Keratinocyte (primary cell): ENCODE results near the gene CCDC87. TPM values are rescaled to one million over a fixed set of nuclear protein-coding genes. Genes with fewer than 3 reads are reported as not detected.

Experiments
- DNase-seq: peaks from one replicate; pipeline ENCODE4 v3.0.0-alpha.2; 2011; ENCODE audit warnings: low read depth, missing footprints, low spot score
- FAIRE-seq: peaks from 2 replicates; lab custom pipeline; 2011; peaks lifted over from hg19 to GRCh38; lab: Jason Lieb, UNC
- H2AFZ ChIP-seq: 2 replicates; pipeline ENCODE4 v1.6.0; 2012; ENCODE audit warnings: low read length, control low read depth, inconsistent platforms; ENCODE audit not compliant: control insufficient read depth
- H3K27ac ChIP-seq: 2 replicates; pipeline ENCODE4 v1.5.1; 2011; ENCODE audit warnings: low read length; ENCODE audit not compliant: control insufficient read depth, insufficient read depth
- H3K27me3 ChIP-seq: 3 replicates; pipeline ENCODE4 v1.6.0; 2011; ENCODE audit warnings: low read length; ENCODE audit not compliant: control insufficient read depth, insufficient read depth; ENCODE audit errors: extremely low read depth
- H3K36me3 ChIP-seq, 2 experiments: 2 replicates in 1 of 2; 3 replicates in 1 of 2; pipeline ENCODE4 v1.5.1; 2011; ENCODE audit warnings: low read length in 2 of 2, mild to moderate bottlenecking in 1 of 2; ENCODE audit not compliant: control insufficient read depth in 2 of 2, insufficient read depth in 2 of 2; ENCODE audit errors: extremely low read depth in 1 of 2
- H3K4me1 ChIP-seq: 3 replicates; pipeline ENCODE4 v1.5.1; 2011; ENCODE audit warnings: low read length; ENCODE audit not compliant: control insufficient read depth, insufficient read depth; ENCODE audit errors: extremely low read depth
- H3K4me2 ChIP-seq: 3 replicates; pipeline ENCODE4 v1.6.0; 2011; ENCODE audit warnings: low read depth, low read length; ENCODE audit not compliant: control insufficient read depth, insufficient read depth; ENCODE audit errors: extremely low read depth
- H3K4me3 ChIP-seq, 3 experiments: fragments of 200-600 bp in 1 of 3; sonication (generic) in 1 of 3; 2 replicates in 2 of 3; 3 replicates in 1 of 3; pipeline ENCODE4 v1.5.1; 2011 to 2016; ENCODE audit warnings: low read length in 3 of 3, mild to moderate bottlenecking in 3 of 3, control low read depth in 2 of 3, inconsistent platforms in 1 of 3, low read depth in 1 of 3, mixed read lengths in 1 of 3, mixed run types in 1 of 3, moderate library complexity in 1 of 3; ENCODE audit not compliant: control insufficient read depth in 2 of 3, insufficient read depth in 2 of 3; ENCODE audit errors: extremely low read depth in 1 of 3
- H3K79me2 ChIP-seq: 2 replicates; pipeline ENCODE4 v1.6.0; 2012; ENCODE audit warnings: low read length; ENCODE audit not compliant: control insufficient read depth, insufficient read depth
- H3K9ac ChIP-seq: 3 replicates; pipeline ENCODE4 v1.6.0; 2011; ENCODE audit warnings: low read length; ENCODE audit not compliant: control insufficient read depth, insufficient read depth; ENCODE audit errors: extremely low read depth
- H3K9me1 ChIP-seq: 3 replicates; pipeline ENCODE4 v1.6.0; 2011; ENCODE audit warnings: low read length; ENCODE audit not compliant: control insufficient read depth, insufficient read depth; ENCODE audit errors: extremely low read depth
- H3K9me3 ChIP-seq: 2 replicates; pipeline ENCODE4 v1.5.1; 2012; ENCODE audit warnings: low read depth, low read length; ENCODE audit not compliant: control insufficient read depth
- H4K20me1 ChIP-seq: 3 replicates; pipeline ENCODE4 v1.6.0; 2011; ENCODE audit warnings: low read length; ENCODE audit not compliant: control insufficient read depth, insufficient read depth; ENCODE audit errors: extremely low read depth
- CTCF ChIP-seq, 3 experiments: IDR thresholded peaks in 1 of 3; conservative IDR thresholded peaks in 1 of 3; optimal IDR thresholded peaks in 1 of 3; 2 replicates in 2 of 3; 3 replicates in 1 of 3; pipeline versions ENCODE3 to v1.5.1; 2011; ENCODE audit warnings: low read length in 3 of 3, mild to moderate bottlenecking in 3 of 3, moderate library complexity in 2 of 3, control low read depth in 1 of 3, inconsistent platforms in 1 of 3; ENCODE audit not compliant: insufficient read depth in 2 of 3; ENCODE audit errors: extremely low read depth in 1 of 3
- EZH2 ChIP-seq: IDR thresholded peaks from one replicate; pipeline ENCODE4 v1.6.1; 2012; ENCODE audit warnings: inconsistent platforms, mild to moderate bottlenecking, low read length, moderate library complexity
- dilution Hi-C: fragments of 300-500 bp; cut with MboI; formaldehyde crosslinking; loops from one replicate; pipeline ENCODE4 v1.7.0; 2020; ENCODE audit warnings: low sequenced_read_pairs; ENCODE audit not compliant: extremely low pct_ligation_motif_present
- polyA plus RNA-seq, 5 experiments: library from polyadenylated mRNA; depleted of rRNA in 3 of 5; stranded (reverse) in 3 of 5; stranded (forward) in 1 of 5; unstranded in 1 of 5; fragments of >200 nt; gene quantifications; 1 replicate in 1 of 5; 2 replicates in 3 of 5; 3 replicates in 1 of 5; pipeline versions ENCODE4 v1.2.1 to v1.2.3, GENCODE V29; 2011 to 2012; ENCODE audit warnings: missing spikeins in 2 of 5, low read depth in 1 of 5, low replicate concordance in 1 of 5

The CCDC87 gene
- polyA plus RNA-seq, 1 donor (not counting 4 experiments of a cell fraction or from before 2014, with no cell fraction given): 0.07 TPM

GRCh38 chr11:66626926-66627325 lies 34.1 kb upstream of the CCDC87 start:
- dilution Hi-C loops: no loop called here
- no peak overlapping the region for H3K27ac ChIP-seq
- no peaks in the 10 kb centered on the region for H3K9me3 ChIP-seq
- no peak overlapping the region for H3K9ac ChIP-seq
- peaks cover 100% of the 10 kb centered on the region for H3K79me2 ChIP-seq
- no peak overlapping the region for H3K4me3 ChIP-seq
- H3K4me2 ChIP-seq: no peak overlapping the region
- H3K4me1 ChIP-seq: no peaks in the 10 kb centered on the region
- H2AFZ ChIP-seq: no peak overlapping the region
- H4K20me1 ChIP-seq: peaks cover 47% of the 10 kb centered on the region
- no peak for TF ChIP-seq EZH2
- TF ChIP-seq CTCF (optimal IDR thresholded peaks at IDR 0.05 in 1 of 3, IDR thresholded peaks at IDR 0.05 in 1 of 3, conservative IDR thresholded peaks at IDR 0.05 in 1 of 3; ENCODE audit: extremely low read depth in 1 of 3, insufficient read depth in 2 of 3, low read length in 3 of 3): no peak
- DNase-seq (no peak), FAIRE-seq (no peak)
- peaks cover 2% of the 10 kb centered on the region for H3K9me1 ChIP-seq
- H3K27me3 ChIP-seq: no peaks in the 10 kb centered on the region
- H3K36me3 ChIP-seq: peaks cover 60 to 61% of the 10 kb centered on the region in 2 experiments

GRCh38 chr11:66626382-66626781 lies 33.5 kb upstream of the CCDC87 start:
- Histone ChIP-seq H3K4me1 (no peaks in the 10 kb centered on the region), H3K9me3 (no peaks in the 10 kb centered on the region), H3K27me3 (no peaks in the 10 kb centered on the region), H3K27ac (no peak overlapping the region), H3K9ac (no peak overlapping the region), H3K4me2 (no peak overlapping the region), H3K4me3 (no peak overlapping the region), H4K20me1 (peaks cover 50% of the 10 kb centered on the region), H2AFZ (no peak overlapping the region), H3K9me1 (peaks cover 2% of the 10 kb centered on the region), H3K36me3 (peaks cover 61% of the 10 kb centered on the region in 2 experiments), H3K79me2 (peaks cover 100% of the 10 kb centered on the region)
- no peak for FAIRE-seq
- dilution Hi-C loops: no loop called here
- DNase-seq: no peak
- TF ChIP-seq CTCF (optimal IDR thresholded peaks at IDR 0.05 in 1 of 3, IDR thresholded peaks at IDR 0.05 in 1 of 3, conservative IDR thresholded peaks at IDR 0.05 in 1 of 3; ENCODE audit: extremely low read depth in 1 of 3, insufficient read depth in 2 of 3, low read length in 3 of 3) (no peak), EZH2 (no peak)
